ENCODE data around the gene TAMALIN. TPM values are rescaled to one million over a fixed set of nuclear protein-coding genes. Genes with fewer than 3 reads are reported as not detected.

TAMALIN gene
- total RNA-seq, 1 donor from 2014 or later: 22.0 TPM

DNA sequence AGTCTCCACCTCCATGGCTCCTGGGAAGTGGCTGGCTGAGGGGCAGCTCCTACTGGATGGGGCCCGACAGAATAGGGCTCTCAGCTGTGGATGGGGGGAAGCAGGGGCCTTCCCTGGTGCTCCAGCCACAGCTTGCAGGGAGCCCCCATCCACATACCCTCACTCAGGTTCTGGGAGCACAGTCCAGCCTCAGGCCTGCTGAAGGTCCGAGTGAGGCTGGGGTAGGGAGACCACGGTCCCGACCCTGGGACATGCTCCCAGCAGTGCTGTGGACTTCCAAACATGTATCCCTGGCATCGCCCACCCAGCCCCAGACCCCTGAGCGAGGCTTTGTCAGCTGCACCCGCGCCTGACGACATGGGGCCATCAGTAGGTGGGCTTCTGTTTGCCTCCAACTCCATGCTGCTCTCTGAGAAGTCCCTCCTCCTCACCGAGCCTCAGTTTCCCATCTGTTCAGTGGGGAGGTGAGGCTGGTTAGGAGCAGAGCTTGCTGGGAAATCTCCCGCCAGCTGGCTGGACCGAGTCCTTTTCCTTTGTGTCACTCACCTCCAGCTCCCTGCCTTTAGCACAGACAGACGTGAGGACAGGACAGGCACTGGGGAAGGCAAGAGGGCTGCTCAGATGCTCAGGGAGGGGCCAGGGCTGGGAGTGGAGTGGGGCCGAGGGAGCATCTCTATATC, 53.9 kb downstream of the TAMALIN start:
- Mint-ChIP-seq H3K27ac (no peak overlapping the region), H3K9me3 (no peaks in the 10 kb centered on the region), H3K4me3 (no peak overlapping the region), H3K4me1 (no peaks in the 10 kb centered on the region), H3K27me3 (ENCODE audit: low read depth) (peaks cover 17% of the 10 kb centered on the region), H3K36me3 (peaks cover 2% of the 10 kb centered on the region)
- DNase-seq (ENCODE audit: low spot score in 2 of 2, unreplicated experiment in 2 of 2): no peak
- no peak for TF ChIP-seq CTCF (IDR thresholded peaks at IDR 0.05; ENCODE audit: unreplicated experiment)

DNA sequence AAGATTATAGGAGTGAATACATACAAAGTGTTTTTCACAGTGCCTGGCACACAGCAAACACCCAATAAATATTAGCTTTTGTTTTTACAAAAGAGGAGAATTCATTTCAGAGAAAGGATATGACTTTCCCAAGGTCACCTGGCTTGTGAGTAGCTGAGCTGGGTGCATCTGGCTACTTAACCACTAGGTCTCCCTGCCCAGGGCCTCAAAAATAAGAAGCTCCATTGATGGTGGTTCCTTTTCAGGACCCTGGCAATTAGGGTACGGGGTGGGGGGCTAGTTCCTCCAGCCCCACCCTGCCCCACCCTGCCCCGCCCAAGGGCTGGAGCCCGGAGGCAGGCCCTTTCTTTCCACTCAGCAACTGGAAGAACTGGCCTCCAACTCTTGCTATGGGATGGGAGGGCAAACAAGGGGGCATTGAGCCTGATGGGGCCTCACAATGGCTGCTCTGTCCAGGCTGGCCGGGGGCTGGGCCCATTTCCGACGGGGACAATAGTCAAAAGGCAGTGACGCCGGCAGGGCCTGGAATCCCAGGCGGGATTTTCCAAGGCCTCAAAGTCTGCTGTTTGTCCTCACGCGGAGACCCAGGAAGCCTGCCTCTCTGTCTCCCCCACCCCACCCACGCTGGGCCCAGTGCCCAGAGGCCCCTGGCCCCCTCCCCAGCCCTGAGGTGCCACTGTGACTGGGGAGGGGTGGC, 54.9 kb downstream of the TAMALIN start:
- Mint-ChIP-seq H3K4me1 (no peaks in the 10 kb centered on the region), H3K36me3 (peaks cover under 1% of the 10 kb centered on the region), H3K27ac (no peak overlapping the region), H3K4me3 (no peak overlapping the region), H3K27me3 (ENCODE audit: low read depth) (peaks cover 26% of the 10 kb centered on the region), H3K9me3 (no peaks in the 10 kb centered on the region)
- DNase-seq (ENCODE audit: low spot score in 2 of 2, unreplicated experiment in 2 of 2): no peak
- no peak for TF ChIP-seq CTCF (IDR thresholded peaks at IDR 0.05; ENCODE audit: unreplicated experiment)

GRCh38 chr12:52062167-52063081, 55.7 kb downstream of the TAMALIN start:
- Mint-ChIP-seq H3K36me3 (no peaks in the 10 kb centered on the region), H3K27me3 (ENCODE audit: low read depth) (peaks cover 33% of the 10 kb centered on the region), H3K4me3 (no peak overlapping the region), H3K9me3 (no peaks in the 10 kb centered on the region), H3K27ac (no peak overlapping the region), H3K4me1 (no peaks in the 10 kb centered on the region)
- no peak for TF ChIP-seq CTCF (IDR thresholded peaks at IDR 0.05; ENCODE audit: unreplicated experiment)
- DNase-seq (ENCODE audit: low spot score in 2 of 2, unreplicated experiment in 2 of 2): no peak

- no peak for DNase-seq (ENCODE audit: low spot score in 2 of 2, unreplicated experiment in 2 of 2)
- Mint-ChIP-seq H3K27me3 (ENCODE audit: low read depth) (peaks cover 33% of the 10 kb centered on the region), H3K36me3 (no peaks in the 10 kb centered on the region), H3K4me3 (no peak overlapping the region), H3K27ac (peak overlapping the region; percentile 14), H3K4me1 (no peaks in the 10 kb centered on the region), H3K9me3 (no peaks in the 10 kb centered on the region)
- TF ChIP-seq CTCF (IDR thresholded peaks at IDR 0.05; ENCODE audit: unreplicated experiment): no peak
Measured at GRCh38 chr12:52063082-52063924, 56.6 kb downstream of the TAMALIN start.
